Measurements from ENCODE around the gene LSM8.

DNA sequence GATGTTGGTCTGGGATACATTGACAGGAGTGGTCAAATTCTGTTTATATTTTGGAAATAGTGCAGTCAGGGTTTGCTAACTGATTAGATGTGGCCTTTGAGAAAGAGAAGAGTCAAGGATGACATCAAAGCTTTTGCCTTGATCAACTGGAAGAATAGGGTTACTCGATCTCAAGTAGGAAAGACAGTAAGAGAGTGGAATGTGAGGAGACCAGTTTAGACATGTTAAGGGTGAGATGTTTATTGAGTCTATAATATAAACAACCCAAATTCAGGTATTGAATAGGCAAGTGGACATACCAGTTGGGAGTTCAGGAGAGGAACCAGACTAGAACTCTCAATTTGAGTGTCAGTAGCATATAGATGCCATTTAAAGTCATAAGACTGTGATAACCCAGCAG, 38.6 kb downstream of the LSM8 start:
- TF ChIP-seq POLR2AphosphoS5 (IDR thresholded peaks at IDR 0.05; ENCODE audit: low read depth) (no peak), EZH2phosphoT487 (IDR thresholded peaks at IDR 0.05; ENCODE audit: unreplicated experiment) (no peak)
- TF ChIP-seq, protein P1, sequence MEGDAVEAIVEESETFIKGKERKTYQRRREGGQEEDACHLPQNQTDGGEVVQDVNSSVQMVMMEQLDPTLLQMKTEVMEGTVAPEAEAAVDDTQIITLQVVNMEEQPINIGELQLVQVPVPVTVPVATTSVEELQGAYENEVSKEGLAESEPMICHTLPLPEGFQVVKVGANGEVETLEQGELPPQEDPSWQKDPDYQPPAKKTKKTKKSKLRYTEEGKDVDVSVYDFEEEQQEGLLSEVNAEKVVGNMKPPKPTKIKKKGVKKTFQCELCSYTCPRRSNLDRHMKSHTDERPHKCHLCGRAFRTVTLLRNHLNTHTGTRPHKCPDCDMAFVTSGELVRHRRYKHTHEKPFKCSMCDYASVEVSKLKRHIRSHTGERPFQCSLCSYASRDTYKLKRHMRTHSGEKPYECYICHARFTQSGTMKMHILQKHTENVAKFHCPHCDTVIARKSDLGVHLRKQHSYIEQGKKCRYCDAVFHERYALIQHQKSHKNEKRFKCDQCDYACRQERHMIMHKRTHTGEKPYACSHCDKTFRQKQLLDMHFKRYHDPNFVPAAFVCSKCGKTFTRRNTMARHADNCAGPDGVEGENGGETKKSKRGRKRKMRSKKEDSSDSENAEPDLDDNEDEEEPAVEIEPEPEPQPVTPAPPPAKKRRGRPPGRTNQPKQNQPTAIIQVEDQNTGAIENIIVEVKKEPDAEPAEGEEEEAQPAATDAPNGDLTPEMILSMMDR (conservative IDR thresholded peaks at IDR 0.05; ENCODE audit: low read depth in 2 of 2), result no peak
